ENCODE measurements around the gene ST7. TPM values are rescaled to one million over a fixed set of nuclear protein-coding genes. Genes with fewer than 3 reads are reported as not detected.

Gene ST7
- total RNA-seq, 1 donor, result 31.5 TPM

- TF ChIP-seq CTCF (IDR thresholded peaks at IDR 0.05; ENCODE audit: insufficient read depth, low read depth, low read length), result no peak
- DNase-seq (ENCODE audit: low read depth), result no peak
- no peak overlapping the region for H3K4me3 ChIP-seq (ENCODE audit: low read depth, low read length)
Observed at GRCh38 chr7:117076426-117076943, 123.2 kb downstream of the ST7 start.

- no peak overlapping the region for H3K4me3 ChIP-seq (ENCODE audit: low read depth, low read length)
- TF ChIP-seq CTCF (IDR thresholded peaks at IDR 0.05; ENCODE audit: insufficient read depth, low read depth, low read length), result no peak
- no peak for DNase-seq (ENCODE audit: low read depth)
Observed at GRCh38 chr7:117077658-117078057, 124.4 kb downstream of the ST7 start.

- H3K4me3 ChIP-seq (ENCODE audit: low read depth, low read length), result no peak overlapping the region
- no peak for TF ChIP-seq CTCF (IDR thresholded peaks at IDR 0.05; ENCODE audit: insufficient read depth, low read depth, low read length)
- peak; percentile 62 for DNase-seq (ENCODE audit: low read depth)
Observed at GRCh38 chr7:117082647-117083046, 129.3 kb downstream of the ST7 start.

- no peak overlapping the region for H3K4me3 ChIP-seq (ENCODE audit: low read depth, low read length)
- DNase-seq (ENCODE audit: low read depth), result no peak
- TF ChIP-seq CTCF (IDR thresholded peaks at IDR 0.05; ENCODE audit: insufficient read depth, low read depth, low read length), result no peak
Observed at GRCh38 chr7:117083648-117084047, 130.3 kb downstream of the ST7 start.

GRCh38 chr7:117084286-117084685, 131.0 kb downstream of the ST7 start:
- H3K4me3 ChIP-seq (ENCODE audit: low read depth, low read length), result no peak overlapping the region
- TF ChIP-seq CTCF (IDR thresholded peaks at IDR 0.05; ENCODE audit: insufficient read depth, low read depth, low read length), result no peak
- DNase-seq (ENCODE audit: low read depth), result no peak

GRCh38 chr7:117085275-117085674, 132.0 kb downstream of the ST7 start:
- peak; percentile 39 for DNase-seq (ENCODE audit: low read depth)
- no peak for TF ChIP-seq CTCF (IDR thresholded peaks at IDR 0.05; ENCODE audit: insufficient read depth, low read depth, low read length)
- H3K4me3 ChIP-seq (ENCODE audit: low read depth, low read length), result no peak overlapping the region

- TF ChIP-seq CTCF (IDR thresholded peaks at IDR 0.05; ENCODE audit: insufficient read depth, low read depth, low read length), result no peak
Observed at GRCh38 chr7:117085769-117086463, 132.6 kb downstream of the ST7 start.

More at GRCh38 chr7:117085769-117086463, 132.6 kb downstream of the ST7 start:
- DNase-seq (ENCODE audit: low read depth), result no peak
- no peak overlapping the region for H3K4me3 ChIP-seq (ENCODE audit: low read depth, low read length)
